GM23338 (cell line): ENCODE measurements around the gene MLLT3. TPM values are rescaled to one million over a fixed set of nuclear protein-coding genes. Genes with fewer than 3 reads are reported as not detected.

Source experiments
- ATAC-seq: fragments of 200-7000 bp; cut with Tn5 transposase; 3 replicates; pipeline ENCODE4 v1.9.1; 2020
- DNase-seq: peaks from one replicate; pipeline ENCODE4 v3.0.0-alpha.2; 2015; ENCODE audit warnings: low spot score
- H2AFZ ChIP-seq: fragments of 200-600 bp; sonication (generic); 2 replicates; pipeline ENCODE4 v1.8.0; 2016; ENCODE audit warnings: antibody characterized with exemption, mild to moderate bottlenecking, moderate library complexity
- H3F3A ChIP-seq: fragments of 200-600 bp; sonication (generic); replicated peaks from 2 replicates; pipeline ENCODE4 v1.8.0; 2017; ENCODE audit warnings: antibody characterized with exemption, mixed run types, low read depth
- H3K27ac ChIP-seq: fragments of 200-600 bp; sonication (generic); 2 replicates; pipeline ENCODE4 v1.6.1; 2016; ENCODE audit warnings: low read depth
- H3K27me3 ChIP-seq: fragments of 200-600 bp; sonication (generic); 2 replicates; pipeline ENCODE4 v1.8.0; 2016; ENCODE audit warnings: mild to moderate bottlenecking, mixed run types, moderate library complexity; ENCODE audit not compliant: insufficient read depth
- H3K36me3 ChIP-seq: fragments of 200-600 bp; sonication (generic); 2 replicates; pipeline ENCODE4 v1.8.0; 2016; ENCODE audit warnings: mild to moderate bottlenecking; ENCODE audit not compliant: insufficient read depth
- H3K4me1 ChIP-seq: fragments of 200-600 bp; sonication (generic); 2 replicates; pipeline ENCODE4 v1.8.0; 2016; ENCODE audit warnings: mild to moderate bottlenecking, moderate library complexity; ENCODE audit not compliant: insufficient read depth
- H3K4me2 ChIP-seq: fragments of 200-600 bp; sonication (generic); 2 replicates; pipeline ENCODE4 v1.7.1; 2017; ENCODE audit warnings: mixed run types
- H3K4me3 ChIP-seq: fragments of 200-600 bp; sonication (generic); 2 replicates; pipeline ENCODE4 v1.6.1; 2016; ENCODE audit warnings: mixed run types
- H3K79me2 ChIP-seq: fragments of 200-600 bp; sonication (generic); replicated peaks from 2 replicates; pipeline ENCODE4 v1.8.0; 2017; ENCODE audit warnings: mild to moderate bottlenecking; ENCODE audit not compliant: insufficient read depth
- H3K9me2 ChIP-seq: fragments of 200-600 bp; sonication (generic); 2 replicates; pipeline ENCODE4 v1.8.0; 2017; ENCODE audit not compliant: insufficient read depth
- H4K20me1 ChIP-seq: fragments of 200-600 bp; sonication (generic); replicated peaks from 2 replicates; pipeline ENCODE4 v1.8.0; 2017; ENCODE audit warnings: mild to moderate bottlenecking; ENCODE audit not compliant: insufficient read depth
- H3K27ac Mint-ChIP-seq: 2 replicates; pipeline ENCODE4 v1.8.0; 2020; ENCODE audit warnings: inconsistent platforms, mild to moderate bottlenecking, moderate library complexity, mixed read lengths
- H3K27me3 Mint-ChIP-seq: 3 replicates; pipeline ENCODE4 v1.8.0; 2022; ENCODE audit warnings: low read depth, mild to moderate bottlenecking, moderate library complexity, mixed read lengths, inconsistent platforms; ENCODE audit not compliant: insufficient read depth, poor library complexity
- H3K36me3 Mint-ChIP-seq: 3 replicates; pipeline ENCODE4 v1.8.0; 2021; ENCODE audit warnings: low read depth, mild to moderate bottlenecking, inconsistent platforms, moderate library complexity, mixed read lengths
- H3K4me1 Mint-ChIP-seq: 3 replicates; pipeline ENCODE4 v1.8.0; 2020; ENCODE audit warnings: mild to moderate bottlenecking, inconsistent platforms, mixed read lengths
- H3K4me3 Mint-ChIP-seq: 3 replicates; pipeline ENCODE4 v1.8.0; 2021; ENCODE audit warnings: moderate library complexity, mild to moderate bottlenecking, inconsistent platforms, mixed read lengths
- H3K9me3 Mint-ChIP-seq: 3 replicates; pipeline ENCODE4 v1.8.0; 2020; ENCODE audit warnings: moderate library complexity, mild to moderate bottlenecking, inconsistent platforms, mixed read lengths
- CREB1 ChIP-seq: fragments of 250-450 bp; sonication (Bioruptor Pico); IDR thresholded peaks from 2 replicates; pipeline ENCODE4 v1.5.0; 2020; ENCODE audit warnings: low read depth, mild to moderate bottlenecking, moderate library complexity
- CTCF ChIP-seq, 2 experiments: fragments of 200-600 bp in 1 of 2; sonication (generic) in 1 of 2; conservative IDR thresholded peaks; 2 replicates each; pipeline versions ENCODE4 v1.5.1 to v1.6.1; 2016 to 2017; ENCODE audit warnings: antibody characterized with exemption in 2 of 2, low read depth in 2 of 2, mild to moderate bottlenecking in 2 of 2, moderate library complexity in 1 of 2
- NANOG ChIP-seq: IDR thresholded peaks from 2 replicates; pipeline ENCODE4 v1.6.1; 2016; ENCODE audit warnings: antibody characterized with exemption, borderline replicate concordance
- POLR2AphosphoS5 ChIP-seq: IDR thresholded peaks from 2 replicates; pipeline ENCODE4 v1.6.1; 2016; ENCODE audit warnings: antibody characterized with exemption, low read depth
- ZNF114 ChIP-seq: fragments of 250-450 bp; sonication (Bioruptor Pico); IDR thresholded peaks from 2 replicates; pipeline ENCODE4 v1.5.0; 2020; ENCODE audit warnings: mild to moderate bottlenecking, moderate library complexity
- ZNF331 ChIP-seq: fragments of 250-450 bp; sonication (Bioruptor Pico); IDR thresholded peaks from 2 replicates; pipeline ENCODE4 v1.5.0; 2020; ENCODE audit warnings: low read depth, mild to moderate bottlenecking, moderate library complexity
- ZNF462 ChIP-seq: fragments of 250-450 bp; sonication (Bioruptor Pico); IDR thresholded peaks from 2 replicates; pipeline ENCODE4 v1.5.0; 2020; ENCODE audit warnings: mild to moderate bottlenecking, moderate library complexity
- polyA plus RNA-seq: library from polyadenylated mRNA; unstranded; fragments of >200 nt; fragmentation: Nextera tagmentation; extraction: Ambion mirVana; gene quantifications from 2 replicates; pipeline ENCODE4 v1.2.1, GENCODE V29; 2016
- total RNA-seq: library from RNA; depleted of rRNA; stranded (reverse); fragments of >200 nt; shearing (Covaris generic); gene quantifications from 2 replicates; pipeline ENCODE4 v1.2.3, GENCODE V29; 2014
- TF ChIP-seq, protein P1 (sequence below): IDR thresholded peaks from 2 replicates; pipeline ENCODE4 v1.6.1; 2016; ENCODE audit warnings: antibody characterized with exemption
- TF ChIP-seq, protein P2 (sequence below): IDR thresholded peaks from one replicate; pipeline ENCODE4 v1.6.1; 2018; ENCODE audit warnings: antibody characterized with exemption; ENCODE audit not compliant: unreplicated experiment

Gene MLLT3
- total and polyA plus RNA-seq, 2 experiments from 2014 or later: 7.5 to 9.5 TPM

DNA sequence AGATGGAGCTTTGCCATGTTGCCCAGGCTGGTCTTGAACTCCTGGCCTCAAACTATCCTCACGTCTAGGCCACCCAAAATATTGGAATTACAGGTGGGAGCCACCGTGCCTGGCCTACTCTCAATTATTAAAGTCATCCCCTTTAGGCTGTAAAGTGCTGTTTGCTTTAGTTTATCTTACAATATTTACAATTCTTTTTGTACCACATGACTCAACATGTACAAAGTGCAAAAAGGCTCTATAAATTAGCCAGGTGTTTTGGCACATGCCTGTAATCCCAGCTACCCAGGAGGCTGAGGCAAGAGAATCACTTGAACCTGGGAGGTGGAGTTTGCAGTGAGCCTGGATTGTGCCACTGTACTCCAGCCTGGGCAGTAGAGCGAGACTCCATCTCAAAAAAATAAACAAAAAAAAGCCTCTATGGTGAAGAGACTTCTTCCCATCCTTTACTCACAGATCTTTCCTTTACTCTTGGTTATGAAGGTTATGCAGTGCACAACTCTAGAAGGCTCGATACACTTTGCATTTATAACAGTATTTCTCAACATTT is 28.5 kb upstream of the MLLT3 start:
- no peak overlapping the region for H2AFZ ChIP-seq
- peaks cover 3% of the 10 kb centered on the region; the same call in 2 of the 3 replicates for H3K4me1 Mint-ChIP-seq
- DNase-seq (no peak), ATAC-seq (no peak)
- H3K36me3 ChIP-seq: no peaks in the 10 kb centered on the region
- H3K27ac Mint-ChIP-seq: no peak overlapping the region
- no peak overlapping the region for H3K4me2 ChIP-seq
- H3K36me3 Mint-ChIP-seq: 0 out of 3 replicates have a peak, but pooled peaks cover 6% of the 10 kb centered on the region
- H3F3A ChIP-seq: no peaks in the 10 kb centered on the region
- H3K4me1 ChIP-seq: no peaks in the 10 kb centered on the region
- no peaks in the 10 kb centered on the region for H3K27me3 Mint-ChIP-seq
- H3K4me3 ChIP-seq: no peak overlapping the region
- H3K27ac ChIP-seq: no peak overlapping the region
- H3K4me3 Mint-ChIP-seq: no peak overlapping the region
- TF ChIP-seq, protein P1, sequence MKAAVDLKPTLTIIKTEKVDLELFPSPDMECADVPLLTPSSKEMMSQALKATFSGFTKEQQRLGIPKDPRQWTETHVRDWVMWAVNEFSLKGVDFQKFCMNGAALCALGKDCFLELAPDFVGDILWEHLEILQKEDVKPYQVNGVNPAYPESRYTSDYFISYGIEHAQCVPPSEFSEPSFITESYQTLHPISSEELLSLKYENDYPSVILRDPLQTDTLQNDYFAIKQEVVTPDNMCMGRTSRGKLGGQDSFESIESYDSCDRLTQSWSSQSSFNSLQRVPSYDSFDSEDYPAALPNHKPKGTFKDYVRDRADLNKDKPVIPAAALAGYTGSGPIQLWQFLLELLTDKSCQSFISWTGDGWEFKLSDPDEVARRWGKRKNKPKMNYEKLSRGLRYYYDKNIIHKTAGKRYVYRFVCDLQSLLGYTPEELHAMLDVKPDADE: no peak
- TF ChIP-seq ZNF114 (CRISPR knock-in tag) (no peak), CTCF (conservative IDR thresholded peaks at IDR 0.05; ENCODE audit: low read depth in 2 of 2) (no peak), ZNF331 (no peak), NANOG (no peak), POLR2AphosphoS5 (no peak), ZNF462 (CRISPR knock-in tag) (no peak), CREB1 (CRISPR knock-in tag) (no peak)
- TF ChIP-seq, protein P2, sequence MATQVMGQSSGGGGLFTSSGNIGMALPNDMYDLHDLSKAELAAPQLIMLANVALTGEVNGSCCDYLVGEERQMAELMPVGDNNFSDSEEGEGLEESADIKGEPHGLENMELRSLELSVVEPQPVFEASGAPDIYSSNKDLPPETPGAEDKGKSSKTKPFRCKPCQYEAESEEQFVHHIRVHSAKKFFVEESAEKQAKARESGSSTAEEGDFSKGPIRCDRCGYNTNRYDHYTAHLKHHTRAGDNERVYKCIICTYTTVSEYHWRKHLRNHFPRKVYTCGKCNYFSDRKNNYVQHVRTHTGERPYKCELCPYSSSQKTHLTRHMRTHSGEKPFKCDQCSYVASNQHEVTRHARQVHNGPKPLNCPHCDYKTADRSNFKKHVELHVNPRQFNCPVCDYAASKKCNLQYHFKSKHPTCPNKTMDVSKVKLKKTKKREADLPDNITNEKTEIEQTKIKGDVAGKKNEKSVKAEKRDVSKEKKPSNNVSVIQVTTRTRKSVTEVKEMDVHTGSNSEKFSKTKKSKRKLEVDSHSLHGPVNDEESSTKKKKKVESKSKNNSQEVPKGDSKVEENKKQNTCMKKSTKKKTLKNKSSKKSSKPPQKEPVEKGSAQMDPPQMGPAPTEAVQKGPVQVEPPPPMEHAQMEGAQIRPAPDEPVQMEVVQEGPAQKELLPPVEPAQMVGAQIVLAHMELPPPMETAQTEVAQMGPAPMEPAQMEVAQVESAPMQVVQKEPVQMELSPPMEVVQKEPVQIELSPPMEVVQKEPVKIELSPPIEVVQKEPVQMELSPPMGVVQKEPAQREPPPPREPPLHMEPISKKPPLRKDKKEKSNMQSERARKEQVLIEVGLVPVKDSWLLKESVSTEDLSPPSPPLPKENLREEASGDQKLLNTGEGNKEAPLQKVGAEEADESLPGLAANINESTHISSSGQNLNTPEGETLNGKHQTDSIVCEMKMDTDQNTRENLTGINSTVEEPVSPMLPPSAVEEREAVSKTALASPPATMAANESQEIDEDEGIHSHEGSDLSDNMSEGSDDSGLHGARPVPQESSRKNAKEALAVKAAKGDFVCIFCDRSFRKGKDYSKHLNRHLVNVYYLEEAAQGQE: no peak
- H3K9me3 Mint-ChIP-seq: no peaks in the 10 kb centered on the region; the same call in 2 of the 3 replicates
- no peaks in the 10 kb centered on the region for H3K27me3 ChIP-seq
- no peaks in the 10 kb centered on the region for H4K20me1 ChIP-seq
- H3K9me2 ChIP-seq: no peaks in the 10 kb centered on the region
- H3K79me2 ChIP-seq: no peaks in the 10 kb centered on the region
